ENCODE data around the gene SORCS1.

Gene SORCS1

GRCh38 chr10:106551501-106552062 lies 612.9 kb downstream of the SORCS1 start:
- Histone ChIP-seq H3K4me3 (ENCODE audit: low read depth in 1 of 2, low read length in 2 of 2) (no peak overlapping the region), H3K36me3 (ENCODE audit: control insufficient read depth in 1 of 2, insufficient read depth in 2 of 2, low read length in 2 of 2) (no peaks in the 10 kb centered on the region), H3K27me3 (ENCODE audit: control insufficient read depth in 1 of 2, insufficient read depth in 2 of 2, low read length in 2 of 2) (no peaks in the 10 kb centered on the region), H3K9me3 (ENCODE audit: control insufficient read depth in 1 of 2, low read length in 2 of 2) (no peaks in the 10 kb centered on the region), H3K27ac (ENCODE audit: low read depth, low read length) (no peak overlapping the region), H3K9ac (ENCODE audit: low read depth in 1 of 2, low read length in 2 of 2) (no peak overlapping the region), H3K4me1 (ENCODE audit: control insufficient read depth in 1 of 2, insufficient read depth in 2 of 2, low read length in 2 of 2) (no peaks in the 10 kb centered on the region)

- no peaks in the 10 kb centered on the region for H3K9me3 ChIP-seq (ENCODE audit: control insufficient read depth in 1 of 2, low read length in 2 of 2)
- H3K36me3 ChIP-seq (ENCODE audit: control insufficient read depth in 1 of 2, insufficient read depth in 2 of 2, low read length in 2 of 2), result no peaks in the 10 kb centered on the region
- H3K27me3 ChIP-seq (ENCODE audit: control insufficient read depth in 1 of 2, insufficient read depth in 2 of 2, low read length in 2 of 2), result no peaks in the 10 kb centered on the region
These were observed 615.7 kb downstream of the SORCS1 start for GRCh38 chr10:106548832-106549231.

GRCh38 chr10:106547047-106547635 lies 617.4 kb downstream of the SORCS1 start:
- Histone ChIP-seq H3K27ac (ENCODE audit: low read depth, low read length) (no peak overlapping the region), H3K9ac (ENCODE audit: low read depth in 1 of 2, low read length in 2 of 2) (no peak overlapping the region), H3K4me1 (ENCODE audit: control insufficient read depth in 1 of 2, insufficient read depth in 2 of 2, low read length in 2 of 2) (no peaks in the 10 kb centered on the region), H3K9me3 (ENCODE audit: control insufficient read depth in 1 of 2, low read length in 2 of 2) (no peaks in the 10 kb centered on the region), H3K27me3 (ENCODE audit: control insufficient read depth in 1 of 2, insufficient read depth in 2 of 2, low read length in 2 of 2) (no peaks in the 10 kb centered on the region), H3K36me3 (ENCODE audit: control insufficient read depth in 1 of 2, insufficient read depth in 2 of 2, low read length in 2 of 2) (no peaks in the 10 kb centered on the region), H3K4me3 (ENCODE audit: low read depth in 1 of 2, low read length in 2 of 2) (no peak overlapping the region)

More at GRCh38 chr10:106548832-106549231, 615.7 kb downstream of the SORCS1 start:
- Histone ChIP-seq H3K27ac (ENCODE audit: low read depth, low read length) (no peak overlapping the region), H3K9ac (ENCODE audit: low read depth in 1 of 2, low read length in 2 of 2) (no peak overlapping the region), H3K4me3 (ENCODE audit: low read depth in 1 of 2, low read length in 2 of 2) (no peak overlapping the region), H3K4me1 (ENCODE audit: control insufficient read depth in 1 of 2, insufficient read depth in 2 of 2, low read length in 2 of 2) (no peaks in the 10 kb centered on the region)

GRCh38 chr10:106542461-106542860 lies 622.0 kb downstream of the SORCS1 start:
- H3K4me1 ChIP-seq (ENCODE audit: control insufficient read depth in 1 of 2, insufficient read depth in 2 of 2, low read length in 2 of 2), result no peaks in the 10 kb centered on the region
- H3K9me3 ChIP-seq (ENCODE audit: control insufficient read depth in 1 of 2, low read length in 2 of 2), result no peaks in the 10 kb centered on the region
- no peak overlapping the region for H3K27ac ChIP-seq (ENCODE audit: low read depth, low read length)
- no peak overlapping the region for H3K9ac ChIP-seq (ENCODE audit: low read depth in 1 of 2, low read length in 2 of 2)
- H3K4me3 ChIP-seq (ENCODE audit: low read depth in 1 of 2, low read length in 2 of 2), result no peak overlapping the region
- no peaks in the 10 kb centered on the region for H3K27me3 ChIP-seq (ENCODE audit: control insufficient read depth in 1 of 2, insufficient read depth in 2 of 2, low read length in 2 of 2)
- no peaks in the 10 kb centered on the region for H3K36me3 ChIP-seq (ENCODE audit: control insufficient read depth in 1 of 2, insufficient read depth in 2 of 2, low read length in 2 of 2)

GRCh38 chr10:106540645-106541044 lies 623.9 kb downstream of the SORCS1 start:
- no peak overlapping the region for H3K27ac ChIP-seq (ENCODE audit: low read depth, low read length)
- no peak overlapping the region for H3K4me3 ChIP-seq (ENCODE audit: low read depth in 1 of 2, low read length in 2 of 2)
- no peaks in the 10 kb centered on the region for H3K36me3 ChIP-seq (ENCODE audit: control insufficient read depth in 1 of 2, insufficient read depth in 2 of 2, low read length in 2 of 2)
- no peaks in the 10 kb centered on the region for H3K9me3 ChIP-seq (ENCODE audit: control insufficient read depth in 1 of 2, low read length in 2 of 2)
- no peaks in the 10 kb centered on the region for H3K27me3 ChIP-seq (ENCODE audit: control insufficient read depth in 1 of 2, insufficient read depth in 2 of 2, low read length in 2 of 2)
- no peak overlapping the region for H3K9ac ChIP-seq (ENCODE audit: low read depth in 1 of 2, low read length in 2 of 2)
- no peaks in the 10 kb centered on the region for H3K4me1 ChIP-seq (ENCODE audit: control insufficient read depth in 1 of 2, insufficient read depth in 2 of 2, low read length in 2 of 2)

- Histone ChIP-seq H3K4me1 (ENCODE audit: control insufficient read depth in 1 of 2, insufficient read depth in 2 of 2, low read length in 2 of 2) (no peaks in the 10 kb centered on the region), H3K27me3 (ENCODE audit: control insufficient read depth in 1 of 2, insufficient read depth in 2 of 2, low read length in 2 of 2) (no peaks in the 10 kb centered on the region), H3K4me3 (ENCODE audit: low read depth in 1 of 2, low read length in 2 of 2) (no peak overlapping the region), H3K9me3 (ENCODE audit: control insufficient read depth in 1 of 2, low read length in 2 of 2) (peaks cover 0 to 2% of the 10 kb centered on the region in 2 donors), H3K9ac (ENCODE audit: low read depth in 1 of 2, low read length in 2 of 2) (no peak overlapping the region), H3K36me3 (ENCODE audit: control insufficient read depth in 1 of 2, insufficient read depth in 2 of 2, low read length in 2 of 2) (no peaks in the 10 kb centered on the region), H3K27ac (ENCODE audit: low read depth, low read length) (no peak overlapping the region)
These were observed 626.6 kb downstream of the SORCS1 start for GRCh38 chr10:106537866-106538265.

GRCh38 chr10:106535304-106535953 lies 629.1 kb downstream of the SORCS1 start:
- Histone ChIP-seq H3K9ac (ENCODE audit: low read depth in 1 of 2, low read length in 2 of 2) (no peak overlapping the region), H3K9me3 (ENCODE audit: control insufficient read depth in 1 of 2, low read length in 2 of 2) (peaks cover 0 to 2% of the 10 kb centered on the region in 2 donors), H3K36me3 (ENCODE audit: control insufficient read depth in 1 of 2, insufficient read depth in 2 of 2, low read length in 2 of 2) (no peaks in the 10 kb centered on the region), H3K27ac (ENCODE audit: low read depth, low read length) (no peak overlapping the region), H3K4me1 (ENCODE audit: control insufficient read depth in 1 of 2, insufficient read depth in 2 of 2, low read length in 2 of 2) (no peaks in the 10 kb centered on the region), H3K4me3 (ENCODE audit: low read depth in 1 of 2, low read length in 2 of 2) (no peak overlapping the region), H3K27me3 (ENCODE audit: control insufficient read depth in 1 of 2, insufficient read depth in 2 of 2, low read length in 2 of 2) (no peaks in the 10 kb centered on the region)

- H3K9me3 ChIP-seq (ENCODE audit: control insufficient read depth in 1 of 2, low read length in 2 of 2), result peaks cover 0 to 2% of the 10 kb centered on the region in 2 donors
- H3K4me1 ChIP-seq (ENCODE audit: control insufficient read depth in 1 of 2, insufficient read depth in 2 of 2, low read length in 2 of 2), result no peaks in the 10 kb centered on the region
- no peak overlapping the region for H3K4me3 ChIP-seq (ENCODE audit: low read depth in 1 of 2, low read length in 2 of 2)
- no peaks in the 10 kb centered on the region for H3K36me3 ChIP-seq (ENCODE audit: control insufficient read depth in 1 of 2, insufficient read depth in 2 of 2, low read length in 2 of 2)
- H3K27me3 ChIP-seq (ENCODE audit: control insufficient read depth in 1 of 2, insufficient read depth in 2 of 2, low read length in 2 of 2), result no peaks in the 10 kb centered on the region
- H3K27ac ChIP-seq (ENCODE audit: low read depth, low read length), result no peak overlapping the region
- no peak overlapping the region for H3K9ac ChIP-seq (ENCODE audit: low read depth in 1 of 2, low read length in 2 of 2)
These were observed 630.1 kb downstream of the SORCS1 start for GRCh38 chr10:106534441-106534840.

- no peak overlapping the region for H3K9ac ChIP-seq (ENCODE audit: low read depth in 1 of 2, low read length in 2 of 2)
- no peak overlapping the region for H3K27ac ChIP-seq (ENCODE audit: low read depth, low read length)
- H3K4me3 ChIP-seq (ENCODE audit: low read depth in 1 of 2, low read length in 2 of 2), result no peak overlapping the region
- H3K9me3 ChIP-seq (ENCODE audit: control insufficient read depth in 1 of 2, low read length in 2 of 2), result no peaks in the 10 kb centered on the region
- no peaks in the 10 kb centered on the region for H3K36me3 ChIP-seq (ENCODE audit: control insufficient read depth in 1 of 2, insufficient read depth in 2 of 2, low read length in 2 of 2)
- H3K4me1 ChIP-seq (ENCODE audit: control insufficient read depth in 1 of 2, insufficient read depth in 2 of 2, low read length in 2 of 2), result no peaks in the 10 kb centered on the region
- H3K27me3 ChIP-seq (ENCODE audit: control insufficient read depth in 1 of 2, insufficient read depth in 2 of 2, low read length in 2 of 2), result no peaks in the 10 kb centered on the region
These were observed 635.8 kb downstream of the SORCS1 start for GRCh38 chr10:106528702-106529101.

- no peaks in the 10 kb centered on the region for H3K9me3 ChIP-seq (ENCODE audit: control insufficient read depth in 1 of 2, low read length in 2 of 2)
- H3K27me3 ChIP-seq (ENCODE audit: control insufficient read depth in 1 of 2, insufficient read depth in 2 of 2, low read length in 2 of 2), result no peaks in the 10 kb centered on the region
- no peak overlapping the region for H3K9ac ChIP-seq (ENCODE audit: low read depth in 1 of 2, low read length in 2 of 2)
- no peak overlapping the region for H3K4me3 ChIP-seq (ENCODE audit: low read depth in 1 of 2, low read length in 2 of 2)
- H3K4me1 ChIP-seq (ENCODE audit: control insufficient read depth in 1 of 2, insufficient read depth in 2 of 2, low read length in 2 of 2), result no peaks in the 10 kb centered on the region
- no peaks in the 10 kb centered on the region for H3K36me3 ChIP-seq (ENCODE audit: control insufficient read depth in 1 of 2, insufficient read depth in 2 of 2, low read length in 2 of 2)
- no peak overlapping the region for H3K27ac ChIP-seq (ENCODE audit: low read depth, low read length)
These were observed 638.7 kb downstream of the SORCS1 start for GRCh38 chr10:106525835-106526234.
